K562 (cell line): ENCODE measurements around the gene TPPP. TPM values are rescaled to one million over a fixed set of nuclear protein-coding genes. Genes with fewer than 3 reads are reported as not detected.

ENCODE experiments used
- GABPB1 ChIP-seq: sonication (generic); formaldehyde crosslinking; IDR thresholded peaks from 2 replicates; pipeline ENCODE4 v1.8.0; 2022; ENCODE audit warnings: mild to moderate bottlenecking, missing genetic modification reagents
- KHSRP ChIP-seq: fragments of 450-650 bp; IDR thresholded peaks from 2 replicates; pipeline ENCODE4 v1.6.1; 2017
- NFXL1 ChIP-seq: fragments of 450-650 bp; formaldehyde crosslinking; IDR thresholded peaks from 2 replicates; pipeline ENCODE4 v1.4.0; 2021; ENCODE audit warnings: mild to moderate bottlenecking
- PCBP1 ChIP-seq: fragments of 200-400 bp; formaldehyde crosslinking; IDR thresholded peaks from 2 replicates; pipeline ENCODE4 v1.6.1; 2018; ENCODE audit warnings: mild to moderate bottlenecking, low read depth, low read length; ENCODE audit not compliant: poor library complexity, severe bottlenecking
- RBM14 ChIP-seq: fragments of 200-400 bp; formaldehyde crosslinking; IDR thresholded peaks from 2 replicates; pipeline ENCODE4 v1.6.1; 2018; ENCODE audit warnings: low read depth, mild to moderate bottlenecking, low read length, moderate library complexity, borderline replicate concordance; ENCODE audit not compliant: insufficient read depth
- RHOXF2B ChIP-seq: fragments of 250-450 bp; sonication (Bioruptor Pico); conservative IDR thresholded peaks from 2 replicates; pipeline ENCODE4 v1.5.1; 2021
- RREB1 ChIP-seq: fragments of 250-450 bp; sonication (Bioruptor Pico); IDR thresholded peaks from 2 replicates; pipeline ENCODE4 v1.4.0; 2020
- SMAD3 ChIP-seq: fragments of 450-650 bp; formaldehyde crosslinking; conservative IDR thresholded peaks from 2 replicates; pipeline ENCODE4 v1.4.0; 2020; ENCODE audit warnings: mild to moderate bottlenecking
- TARDBP ChIP-seq: fragments of 450-650 bp; IDR thresholded peaks from 2 replicates; pipeline ENCODE4 v1.6.1; 2016
- THAP7 ChIP-seq: fragments of 250-450 bp; sonication (Bioruptor Pico); IDR thresholded peaks from 2 replicates; pipeline ENCODE4 v1.5.0; 2021
- ZBTB17 ChIP-seq: fragments of 450-650 bp; formaldehyde crosslinking; IDR thresholded peaks from 2 replicates; pipeline ENCODE4 v1.4.0; 2020; ENCODE audit warnings: mild to moderate bottlenecking
- ZNF696 ChIP-seq: fragments of 250-450 bp; sonication (Bioruptor Pico); conservative IDR thresholded peaks from 2 replicates; pipeline ENCODE4 v1.4.0; 2020; ENCODE audit warnings: mild to moderate bottlenecking, moderate library complexity
- polyA plus RNA-seq, 8 experiments: library from polyadenylated mRNA; depleted of rRNA in 4 of 8; stranded (reverse) in 5 of 8; unstranded in 3 of 8; fragments of >200 nt; fragmentation: Nextera tagmentation in 2 of 8; fragmentation: Illumina TruSeq in 1 of 8; extraction: Ambion mirVana in 2 of 8; extraction: Trizol in 1 of 8; gene quantifications; 2 replicates each; pipeline versions ENCODE4 v1.2.1 to v1.2.3, GENCODE V29; 2011 to 2014; ENCODE audit warnings: inconsistent platforms in 1 of 8, missing spikeins in 1 of 8
- total RNA-seq, 7 experiments: library from RNA; depleted of rRNA in 6 of 7; stranded (reverse); fragments of >200 nt in 6 of 7; fragmentation: Illumina TruSeq in 2 of 7; extraction: Trizol in 2 of 7; gene quantifications; 2 replicates each; pipeline versions ENCODE4 v1.2.1 to v1.2.3, GENCODE V29; 2011 to 2021; ENCODE audit warnings: low replicate concordance in 1 of 7
- TF ChIP-seq, protein P1 (sequence below): fragments of 250-450 bp; sonication (Bioruptor Pico); IDR thresholded peaks from 2 replicates; pipeline ENCODE4 v1.8.0; 2022; ENCODE audit warnings: inconsistent platforms, mild to moderate bottlenecking, moderate library complexity, borderline replicate concordance
- TF ChIP-seq, protein P2 (sequence below): IDR thresholded peaks from 2 replicates; pipeline ENCODE4 v1.6.1; 2016; ENCODE audit warnings: missing genetic modification characterization, missing compliant biosample characterization
- TF ChIP-seq, protein P3 (sequence below): sonication (generic); formaldehyde crosslinking; IDR thresholded peaks from 2 replicates; pipeline ENCODE4 v1.9.0; 2022; ENCODE audit warnings: mild to moderate bottlenecking, missing genetic modification reagents

TPPP gene
- total and polyA plus RNA-seq, 9 of the 15 experiments (the other 6 are each of a cell fraction or from before 2014, with no cell fraction given) = 0.01 to 0.07 (median 0.03) TPM; not detected in 6

- TF ChIP-seq RREB1 (no peak), PCBP1 (no peak), ZBTB17 (CRISPR knock-in tag) (no peak), ZNF696 (CRISPR knock-in tag) (no peak), RHOXF2B (CRISPR knock-in tag) (no peak), NFXL1 (no peak), KHSRP (no peak), SMAD3 (CRISPR knock-in tag) (no peak), TARDBP (no peak), GABPB1 (0 out of 2 replicates have a peak, but pooled peaks have one; percentile 48), THAP7 (no peak), RBM14 (no peak)
- TF ChIP-seq, protein P1, sequence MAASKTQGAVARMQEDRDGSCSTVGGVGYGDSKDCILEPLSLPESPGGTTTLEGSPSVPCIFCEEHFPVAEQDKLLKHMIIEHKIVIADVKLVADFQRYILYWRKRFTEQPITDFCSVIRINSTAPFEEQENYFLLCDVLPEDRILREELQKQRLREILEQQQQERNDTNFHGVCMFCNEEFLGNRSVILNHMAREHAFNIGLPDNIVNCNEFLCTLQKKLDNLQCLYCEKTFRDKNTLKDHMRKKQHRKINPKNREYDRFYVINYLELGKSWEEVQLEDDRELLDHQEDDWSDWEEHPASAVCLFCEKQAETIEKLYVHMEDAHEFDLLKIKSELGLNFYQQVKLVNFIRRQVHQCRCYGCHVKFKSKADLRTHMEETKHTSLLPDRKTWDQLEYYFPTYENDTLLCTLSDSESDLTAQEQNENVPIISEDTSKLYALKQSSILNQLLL (CRISPR knock-in tag) = no peak
- TF ChIP-seq, protein P2, sequence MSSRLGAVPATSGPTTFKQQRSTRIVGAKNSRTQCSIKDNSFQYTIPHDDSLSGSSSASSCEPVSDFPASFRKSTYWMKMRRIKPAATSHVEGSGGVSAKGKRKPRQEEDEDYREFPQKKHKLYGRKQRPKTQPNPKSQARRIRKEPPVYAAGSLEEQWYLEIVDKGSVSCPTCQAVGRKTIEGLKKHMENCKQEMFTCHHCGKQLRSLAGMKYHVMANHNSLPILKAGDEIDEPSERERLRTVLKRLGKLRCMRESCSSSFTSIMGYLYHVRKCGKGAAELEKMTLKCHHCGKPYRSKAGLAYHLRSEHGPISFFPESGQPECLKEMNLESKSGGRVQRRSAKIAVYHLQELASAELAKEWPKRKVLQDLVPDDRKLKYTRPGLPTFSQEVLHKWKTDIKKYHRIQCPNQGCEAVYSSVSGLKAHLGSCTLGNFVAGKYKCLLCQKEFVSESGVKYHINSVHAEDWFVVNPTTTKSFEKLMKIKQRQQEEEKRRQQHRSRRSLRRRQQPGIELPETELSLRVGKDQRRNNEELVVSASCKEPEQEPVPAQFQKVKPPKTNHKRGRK (tag) = no peak
- TF ChIP-seq, protein P3, sequence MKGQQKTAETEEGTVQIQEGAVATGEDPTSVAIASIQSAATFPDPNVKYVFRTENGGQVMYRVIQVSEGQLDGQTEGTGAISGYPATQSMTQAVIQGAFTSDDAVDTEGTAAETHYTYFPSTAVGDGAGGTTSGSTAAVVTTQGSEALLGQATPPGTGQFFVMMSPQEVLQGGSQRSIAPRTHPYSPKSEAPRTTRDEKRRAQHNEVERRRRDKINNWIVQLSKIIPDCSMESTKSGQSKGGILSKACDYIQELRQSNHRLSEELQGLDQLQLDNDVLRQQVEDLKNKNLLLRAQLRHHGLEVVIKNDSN (CRISPR knock-in tag) = peak; percentile 54
Observed at GRCh38 chr5:657570-657969, 35.6 kb downstream of the TPPP start (continued).
